ENCODE results near the gene GTF3C5. TPM values are rescaled to one million over a fixed set of nuclear protein-coding genes. Genes with fewer than 3 reads are reported as not detected.

The GTF3C5 gene
- total RNA-seq, 1 experiment from 2014 or later, result 101 TPM

- in situ Hi-C loops (cut with HindIII; ENCODE audit: low sequenced_read_pairs), result no loop called here
- DNase-seq (ENCODE audit: low spot score), result no peak
Observed at GRCh38 chr9:133100506-133101355, 69.9 kb downstream of the GTF3C5 start.

- no peak for DNase-seq (ENCODE audit: low spot score)
- in situ Hi-C loops (cut with HindIII; ENCODE audit: low sequenced_read_pairs), result no loop called here
Observed at GRCh38 chr9:133101356-133102189, 70.8 kb downstream of the GTF3C5 start.

- DNase-seq (ENCODE audit: low spot score), result no peak
- in situ Hi-C loops (cut with HindIII; ENCODE audit: low sequenced_read_pairs), result no loop called here
Observed at GRCh38 chr9:133102190-133103021, 71.6 kb downstream of the GTF3C5 start.

GRCh38 chr9:133103183-133103986 lies 72.6 kb downstream of the GTF3C5 start:
- peak; percentile 59 for DNase-seq (ENCODE audit: low spot score)
- in situ Hi-C loops (cut with HindIII; ENCODE audit: low sequenced_read_pairs), result no loop called here

- no peak for DNase-seq (ENCODE audit: low spot score)
- in situ Hi-C loops (cut with HindIII; ENCODE audit: low sequenced_read_pairs), result no loop called here
Observed at GRCh38 chr9:133103987-133104505, 73.2 kb downstream of the GTF3C5 start.

GRCh38 chr9:133104718-133105460 lies 74.1 kb downstream of the GTF3C5 start:
- in situ Hi-C loops (cut with HindIII; ENCODE audit: low sequenced_read_pairs), result no loop called here
- DNase-seq (ENCODE audit: low spot score), result no peak

- DNase-seq (ENCODE audit: low spot score), result no peak
- in situ Hi-C loops (cut with HindIII; ENCODE audit: low sequenced_read_pairs), result no loop called here
Observed at GRCh38 chr9:133105461-133105770, 74.6 kb downstream of the GTF3C5 start.

GRCh38 chr9:133106511-133107244 lies 75.9 kb downstream of the GTF3C5 start:
- no peak for DNase-seq (ENCODE audit: low spot score)
- in situ Hi-C loops (cut with HindIII; ENCODE audit: low sequenced_read_pairs), result no loop called here

GRCh38 chr9:133107245-133107722 lies 76.5 kb downstream of the GTF3C5 start:
- no peak for DNase-seq (ENCODE audit: low spot score)
- in situ Hi-C loops (cut with HindIII; ENCODE audit: low sequenced_read_pairs), result no loop called here

Other genes starting within 250 kb of the GTF3C5 start
- gene AK8, start 152.7 kb upstream of the GTF3C5 start, total RNA-seq (2014; rRNA removed; shearing (Covaris generic)), result 0.37 and 3.6 TPM in 2 replicates
- gene SPACA9, start 152.1 kb upstream of the GTF3C5 start, total RNA-seq (2014; rRNA removed; shearing (Covaris generic)), result 5.5 and 6.0 TPM in 2 replicates
- gene TSC1, start 86.4 kb upstream of the GTF3C5 start, total RNA-seq (2014; rRNA removed; shearing (Covaris generic)), result 12.0 and 28.8 TPM in 2 replicates
- gene GFI1B, start 52.3 kb upstream of the GTF3C5 start, total RNA-seq (2014; rRNA removed; shearing (Covaris generic)), result 1.5 TPM in 1 of 2 replicates, not detected in the other
- gene CEL, start 31.0 kb downstream of the GTF3C5 start, total RNA-seq (2014; rRNA removed; shearing (Covaris generic)), result 0.31 and 0.92 TPM in 2 replicates
- gene RALGDS, start 90.2 kb downstream of the GTF3C5 start, total RNA-seq (2014; rRNA removed; shearing (Covaris generic)), result 21.7 and 29.8 TPM in 2 replicates
- not detected in 2 replicates for gene GBGT1, start 132.9 kb downstream of the GTF3C5 start, total RNA-seq (2014; rRNA removed; shearing (Covaris generic))
- not detected in 2 replicates for gene OBP2B, start 178.3 kb downstream of the GTF3C5 start, total RNA-seq (2014; rRNA removed; shearing (Covaris generic))
- not detected in 2 replicates for gene ABO, start 244.2 kb downstream of the GTF3C5 start, total RNA-seq (2014; rRNA removed; shearing (Covaris generic))